GM03348 (cell line): ENCODE results near the gene TSGA10.
"Not testable (repeated sequence)": the region's sequence is repeated elsewhere in the genome, so short reads cannot be mapped to it uniquely, and the experiment has no call there.

Source experiments
- DNase-seq: peaks from one replicate; pipeline ENCODE4 v3.0.0; 2012; ENCODE audit warnings: low spot score

The TSGA10 gene

GRCh38 chr2:99072551-99072950 lies 82.2 kb downstream of the TSGA10 start:
- DNase-seq: no peak

DNA sequence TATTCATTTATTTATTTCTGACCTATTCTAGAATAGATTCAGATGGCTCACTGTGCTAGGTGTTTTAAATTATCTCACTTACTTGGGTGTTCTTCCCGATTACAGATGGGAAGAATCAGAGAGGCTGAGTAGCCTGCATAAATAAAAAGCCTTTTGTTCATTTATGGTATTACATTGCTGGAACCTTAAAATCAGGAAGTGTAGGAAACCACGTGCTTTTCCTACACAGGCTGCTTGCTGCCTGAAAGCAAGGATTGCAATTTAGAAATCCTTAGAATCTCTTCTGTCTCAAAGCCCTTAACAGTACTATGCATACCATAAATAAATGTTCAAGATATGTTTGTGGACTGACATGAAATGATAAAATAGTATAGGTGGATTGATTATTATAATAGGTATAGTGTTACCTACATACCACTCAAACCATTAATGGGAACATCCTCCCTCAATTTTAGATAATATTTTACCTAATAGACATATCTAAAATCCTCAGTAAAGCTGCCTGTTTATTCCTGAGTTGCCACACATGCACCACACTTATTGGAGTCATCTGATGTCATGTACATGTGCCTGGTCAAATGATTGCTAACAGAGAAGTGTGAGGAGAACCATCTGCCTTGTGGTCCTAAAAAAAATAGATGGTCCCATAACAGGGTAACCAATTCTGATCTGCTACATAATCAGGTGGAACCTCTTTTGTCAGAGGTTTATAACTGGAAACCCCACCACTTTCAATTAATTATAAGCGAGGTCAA lies 86.7 kb downstream of the TSGA10 start:
- DNase-seq: no peak

DNA sequence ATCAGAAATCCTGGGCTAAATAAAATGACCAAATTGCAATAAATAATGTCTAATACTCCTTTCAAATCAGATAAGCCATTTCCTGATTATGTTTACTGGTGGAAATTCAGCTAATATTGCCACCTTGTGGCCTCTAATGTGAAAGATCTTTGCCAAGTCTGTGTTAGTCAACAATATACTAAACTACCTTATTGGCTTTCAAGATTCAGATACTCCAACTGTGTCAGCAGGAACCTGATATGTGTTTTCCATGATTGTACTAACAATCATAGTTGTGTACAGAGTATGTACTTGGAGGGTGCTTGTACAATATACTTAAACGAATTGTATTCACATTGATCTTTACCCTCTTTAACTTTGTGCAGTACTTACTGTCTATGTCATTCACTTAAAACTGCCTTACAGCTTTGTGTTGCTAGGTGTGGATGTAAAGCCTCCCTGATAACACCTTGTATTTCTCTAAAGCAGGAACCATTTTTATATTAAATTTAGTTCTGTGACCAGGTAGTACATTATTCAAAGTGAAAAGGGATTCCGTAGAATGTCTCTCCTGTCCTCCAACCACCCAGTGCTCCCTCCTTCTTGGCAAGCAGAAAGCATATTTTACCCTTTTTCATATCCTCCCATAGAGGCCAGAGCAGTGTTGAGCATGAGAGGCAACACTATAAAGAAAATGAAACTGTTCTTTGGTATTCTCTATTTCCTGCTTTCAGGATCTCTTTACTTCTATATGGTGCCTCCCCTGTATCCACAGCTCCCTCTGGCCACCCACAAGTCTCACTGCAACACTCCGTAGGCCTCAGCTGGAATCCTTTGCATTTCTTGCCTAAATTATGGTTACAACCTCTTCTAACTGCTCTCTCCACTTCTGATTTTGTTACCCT lies 88.4 kb downstream of the TSGA10 start:
- DNase-seq: peak; percentile 51

- not testable (repeated sequence) for DNase-seq
These were observed 105.6 kb downstream of the TSGA10 start for GRCh38 chr2:99049187-99049586.

- not testable (repeated sequence) for DNase-seq
These were observed 113.9 kb downstream of the TSGA10 start for GRCh38 chr2:99040736-99041300.

DNA sequence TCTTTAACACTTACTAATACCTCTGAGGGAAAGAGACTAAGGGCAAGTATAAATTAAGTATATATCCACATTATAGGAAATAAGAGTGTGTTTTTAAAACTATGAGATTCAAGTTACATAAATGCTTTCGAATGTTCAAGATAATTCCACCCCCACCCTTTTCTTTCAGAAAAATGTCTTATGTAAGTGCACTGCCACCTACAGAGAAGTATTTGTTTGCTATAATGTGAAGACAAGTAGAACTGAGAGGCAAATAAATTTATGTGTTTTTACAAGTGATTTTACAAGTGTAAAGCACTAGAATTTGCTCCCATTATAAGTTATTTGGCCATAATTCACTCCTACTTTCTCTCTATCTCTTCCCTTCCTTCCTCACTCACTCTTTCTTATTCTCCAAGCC lies 118.8 kb downstream of the TSGA10 start:
- no peak for DNase-seq

- DNase-seq: no peak
These were observed 122.0 kb downstream of the TSGA10 start for GRCh38 chr2:99032786-99033185.

- DNase-seq: no peak
These were observed 122.7 kb downstream of the TSGA10 start for GRCh38 chr2:99032001-99032400.

GRCh38 chr2:99031481-99031880 lies 123.3 kb downstream of the TSGA10 start:
- no peak for DNase-seq

- no peak for DNase-seq
These were observed 126.2 kb downstream of the TSGA10 start for GRCh38 chr2:99028558-99028957.

GRCh38 chr2:99027856-99028255 lies 126.9 kb downstream of the TSGA10 start:
- no peak for DNase-seq

GRCh38 chr2:99000708-99001107 lies 154.0 kb downstream of the TSGA10 start:
- DNase-seq: no peak

- DNase-seq: not testable (repeated sequence)
These were observed 166.0 kb downstream of the TSGA10 start for GRCh38 chr2:98988695-98989094.

DNA sequence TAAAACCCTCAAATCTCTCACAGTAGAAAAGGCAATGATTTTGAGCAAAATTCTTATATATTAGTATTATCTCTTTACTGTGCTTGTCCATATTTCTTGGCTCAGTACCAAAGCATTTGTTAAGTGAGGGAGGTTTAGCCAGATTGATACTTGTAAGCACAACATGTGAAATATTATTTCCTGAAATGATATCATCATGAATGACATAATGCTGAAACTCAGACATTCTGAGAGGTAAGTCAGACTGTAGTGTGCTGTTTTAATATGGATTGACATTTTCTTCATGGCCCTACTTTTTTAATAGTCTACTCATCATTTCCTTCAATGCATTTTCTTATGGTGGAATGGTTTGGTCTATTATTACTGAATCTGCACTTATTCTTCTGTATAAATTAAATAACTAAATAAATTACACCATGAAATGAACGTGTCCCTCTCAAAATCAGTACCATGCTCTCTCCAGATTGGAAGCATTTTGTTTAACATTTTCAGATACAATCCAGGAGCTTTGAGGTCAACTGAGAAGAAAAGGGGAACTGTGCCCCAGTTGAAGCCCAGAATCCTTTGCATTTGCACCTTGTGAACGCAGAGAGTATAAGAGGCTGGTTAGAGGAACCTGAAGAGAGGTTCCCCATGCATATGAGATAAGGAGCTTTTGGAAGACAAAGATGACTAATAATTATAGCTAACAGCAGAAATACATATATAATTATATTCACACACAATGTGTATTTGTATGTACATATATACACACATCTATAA lies 168.7 kb downstream of the TSGA10 start:
- DNase-seq: no peak

DNA sequence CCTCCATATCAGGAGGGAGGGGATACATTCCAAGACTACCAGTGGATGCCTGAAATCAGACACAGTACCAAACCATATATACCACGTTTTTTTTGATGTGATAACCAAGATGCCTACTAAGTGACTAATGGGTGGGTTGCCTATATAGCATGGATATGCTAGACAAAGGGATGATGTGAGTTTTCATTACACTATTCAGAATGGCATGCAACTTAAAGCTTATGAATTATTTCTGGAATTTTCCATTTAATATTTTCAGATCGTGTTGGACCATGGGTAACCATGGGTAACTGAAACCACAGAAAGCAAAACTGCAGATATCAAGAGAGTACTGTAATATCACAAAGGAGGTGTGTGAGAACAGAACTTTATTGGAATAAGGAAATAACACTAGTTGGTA lies 179.1 kb downstream of the TSGA10 start:
- DNase-seq: no peak

GRCh38 chr2:98972582-98973167 lies 182.1 kb downstream of the TSGA10 start:
- DNase-seq: no peak

GRCh38 chr2:98959810-98960507 lies 194.8 kb downstream of the TSGA10 start:
- no peak for DNase-seq

- DNase-seq: peak; percentile 27
These were observed 201.8 kb downstream of the TSGA10 start for GRCh38 chr2:98952966-98953365.

GRCh38 chr2:98948956-98949739 lies 205.6 kb downstream of the TSGA10 start:
- DNase-seq: no peak

DNA sequence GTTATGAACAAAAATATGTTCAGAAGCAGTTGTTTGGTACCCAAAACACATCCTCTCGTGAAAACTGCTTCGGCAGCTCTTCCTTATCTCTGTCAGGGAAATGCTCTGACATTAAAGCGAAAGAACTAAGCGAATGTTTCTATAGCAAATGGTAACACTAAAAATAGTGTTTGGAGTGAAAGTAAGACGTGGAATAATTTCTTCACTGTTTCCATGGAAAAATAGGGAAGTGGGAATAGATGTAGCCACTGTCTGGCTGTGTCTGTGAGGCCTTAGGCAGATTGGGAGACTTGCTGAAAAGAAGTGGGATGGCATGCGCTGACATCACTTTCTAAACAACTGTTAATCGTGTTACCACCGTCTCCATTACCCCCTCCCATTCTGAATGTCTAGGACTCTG lies 207.2 kb downstream of the TSGA10 start:
- no peak for DNase-seq
